SK-N-MC (cell line): ENCODE measurements around the gene TMEM132D.

Experiments
- DNase-seq: peaks from one replicate; pipeline ENCODE4 v3.0.0-alpha.2; 2011; ENCODE audit warnings: low read depth, low spot score
- H3K27ac ChIP-seq: fragments of 200-600 bp; sonication (generic); 2 replicates; pipeline ENCODE4 v1.5.1; 2016; ENCODE audit warnings: mixed run types
- H3K36me3 ChIP-seq: fragments of 200-600 bp; sonication (generic); 2 replicates; pipeline ENCODE4 v1.6.1; 2017; ENCODE audit warnings: antibody characterized with exemption, low read length, mixed read lengths; ENCODE audit not compliant: insufficient read depth
- H3K4me3 ChIP-seq: fragments of 200-600 bp; sonication (generic); 2 replicates; pipeline ENCODE4 v1.5.1; 2016
- H3K9ac ChIP-seq: fragments of 200-600 bp; sonication (generic); 2 replicates; pipeline ENCODE4 v1.8.0; 2017; ENCODE audit warnings: mixed run types, mixed read lengths; ENCODE audit not compliant: insufficient read length
- H3K9me3 ChIP-seq: fragments of 200-600 bp; sonication (generic); 2 replicates; pipeline ENCODE4 v1.6.1; 2017; ENCODE audit warnings: low read depth, mild to moderate bottlenecking, antibody characterized with exemption, low read length, moderate library complexity, mixed read lengths
- EZH2 ChIP-seq: fragments of 200-600 bp; sonication (generic); IDR thresholded peaks from one replicate; pipeline ENCODE4 v1.6.1; 2017; ENCODE audit warnings: antibody characterized with exemption
- FOXP2 ChIP-seq: optimal IDR thresholded peaks from 2 replicates; pipeline ENCODE3; 2011; ENCODE audit warnings: mild to moderate bottlenecking, moderate library complexity; ENCODE audit not compliant: insufficient read depth; ENCODE audit errors: extremely low read length, control extremely low read depth
- POLR2AphosphoS5 ChIP-seq: IDR thresholded peaks from 2 replicates; pipeline ENCODE4 v1.6.1; 2012; ENCODE audit warnings: mild to moderate bottlenecking, low read depth, low read length, borderline replicate concordance

Gene TMEM132D

GRCh38 chr12:129903956-129904829 is at the start of gene TMEM132D:
Gene TMEM132D, minus strand, starts transcription at chr12:129904025.
- DNase-seq, result no peak
- Histone ChIP-seq H3K36me3 (no peaks in the 10 kb centered on the region), H3K9ac (no peak within 1 kb of the TSS), H3K27ac (no peak within 1 kb of the TSS), H3K9me3 (no peaks in the 10 kb centered on the region), H3K4me3 (no peak within 1 kb of the TSS)
- TF ChIP-seq EZH2 (no peak), FOXP2 (no peak), POLR2AphosphoS5 (no peak)

- no peaks in the 10 kb centered on the region for H3K36me3 ChIP-seq
- no peak for DNase-seq
- H3K9ac ChIP-seq, result no peak overlapping the region
- H3K4me3 ChIP-seq, result no peak overlapping the region
- no peaks in the 10 kb centered on the region for H3K9me3 ChIP-seq
- no peak overlapping the region for H3K27ac ChIP-seq
- TF ChIP-seq FOXP2 (no peak), EZH2 (no peak), POLR2AphosphoS5 (no peak)
Measured at GRCh38 chr12:129949651-129950050, 45.8 kb upstream of the TMEM132D start.

- Histone ChIP-seq H3K9me3 (no peaks in the 10 kb centered on the region), H3K27ac (no peak overlapping the region), H3K4me3 (no peak overlapping the region), H3K9ac (no peak overlapping the region), H3K36me3 (no peaks in the 10 kb centered on the region)
- no peak for TF ChIP-seq FOXP2
- no peak for TF ChIP-seq POLR2AphosphoS5
- no peak for TF ChIP-seq EZH2
- DNase-seq, result no peak
Measured at GRCh38 chr12:129941618-129942017, 37.8 kb upstream of the TMEM132D start.

GRCh38 chr12:129938089-129938488 is 34.3 kb upstream of the TMEM132D start:
- Histone ChIP-seq H3K4me3 (no peak overlapping the region), H3K9ac (no peak overlapping the region), H3K9me3 (no peaks in the 10 kb centered on the region), H3K27ac (no peak overlapping the region), H3K36me3 (no peaks in the 10 kb centered on the region)
- no peak for TF ChIP-seq EZH2
- no peak for TF ChIP-seq FOXP2
- no peak for TF ChIP-seq POLR2AphosphoS5
- no peak for DNase-seq

- H3K4me3 ChIP-seq, result no peak overlapping the region
- H3K9ac ChIP-seq, result no peak overlapping the region
- no peak overlapping the region for H3K27ac ChIP-seq
- H3K36me3 ChIP-seq, result no peaks in the 10 kb centered on the region
- TF ChIP-seq POLR2AphosphoS5, result no peak
- no peak for TF ChIP-seq FOXP2
- TF ChIP-seq EZH2, result no peak
- DNase-seq, result no peak
- H3K9me3 ChIP-seq, result no peaks in the 10 kb centered on the region
Measured at GRCh38 chr12:129937426-129937825, 33.6 kb upstream of the TMEM132D start.

GRCh38 chr12:129928643-129929042 is 24.8 kb upstream of the TMEM132D start:
- Histone ChIP-seq H3K27ac (no peak overlapping the region), H3K4me3 (no peak overlapping the region), H3K9ac (no peak overlapping the region), H3K36me3 (no peaks in the 10 kb centered on the region), H3K9me3 (no peaks in the 10 kb centered on the region)
- DNase-seq, result no peak
- TF ChIP-seq POLR2AphosphoS5, result no peak
- no peak for TF ChIP-seq FOXP2
- no peak for TF ChIP-seq EZH2

- no peak for TF ChIP-seq FOXP2
- no peak overlapping the region for H3K9ac ChIP-seq
- H3K27ac ChIP-seq, result no peak overlapping the region
- no peaks in the 10 kb centered on the region for H3K36me3 ChIP-seq
- H3K9me3 ChIP-seq, result no peaks in the 10 kb centered on the region
- H3K4me3 ChIP-seq, result no peak overlapping the region
- no peak for DNase-seq
Measured at GRCh38 chr12:129927316-129927900, 23.6 kb upstream of the TMEM132D start.

GRCh38 chr12:129911428-129912049 is 7.7 kb upstream of the TMEM132D start:
- Histone ChIP-seq H3K4me3 (no peak overlapping the region), H3K9me3 (no peaks in the 10 kb centered on the region), H3K36me3 (no peaks in the 10 kb centered on the region), H3K9ac (no peak overlapping the region), H3K27ac (no peak overlapping the region)
- DNase-seq, result peak; percentile 3
- TF ChIP-seq EZH2, result no peak
- no peak for TF ChIP-seq FOXP2
- TF ChIP-seq POLR2AphosphoS5, result no peak
